Raji (cell line): ENCODE measurements around the gene TRAPPC8.

Source experiments
- POLR2A ChIP-seq: IDR thresholded peaks from 2 replicates; pipeline ENCODE4 v1.6.1; 2011; ENCODE audit warnings: low read depth, low read length, control low read depth; ENCODE audit not compliant: insufficient read depth

The TRAPPC8 gene

DNA sequence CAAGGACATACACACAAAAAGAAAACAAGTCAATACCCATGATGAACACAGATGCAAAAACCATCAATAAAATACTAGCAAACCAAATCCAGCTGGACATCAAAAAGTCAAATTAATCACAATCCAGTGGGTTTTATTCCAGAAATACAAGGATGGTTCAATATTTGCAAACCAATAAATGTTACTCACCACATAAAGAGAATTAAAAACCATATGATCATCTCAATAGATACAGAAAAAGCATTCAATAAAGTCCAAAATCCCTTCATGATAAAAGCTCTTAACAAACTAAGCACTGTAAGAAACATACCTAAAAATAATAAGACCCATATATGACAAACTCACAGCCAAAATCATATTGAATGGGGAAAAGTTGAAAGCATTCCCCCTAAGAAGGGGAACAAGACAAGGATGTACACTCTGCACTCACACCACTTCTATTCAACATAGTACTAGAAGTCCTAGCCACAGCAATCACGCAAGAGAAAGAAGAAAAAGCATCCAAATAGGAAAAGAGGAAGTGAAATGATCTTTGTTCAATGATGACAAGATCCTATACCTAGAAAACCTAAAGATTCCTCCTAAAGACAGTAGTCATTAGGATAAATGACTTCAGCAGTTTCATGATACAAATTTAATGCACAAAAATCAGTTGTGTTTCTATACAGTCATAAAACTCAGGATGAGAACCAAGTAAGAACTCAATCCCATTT, 62.6 kb downstream of the TRAPPC8 start:
- TF ChIP-seq POLR2A: no peak

DNA sequence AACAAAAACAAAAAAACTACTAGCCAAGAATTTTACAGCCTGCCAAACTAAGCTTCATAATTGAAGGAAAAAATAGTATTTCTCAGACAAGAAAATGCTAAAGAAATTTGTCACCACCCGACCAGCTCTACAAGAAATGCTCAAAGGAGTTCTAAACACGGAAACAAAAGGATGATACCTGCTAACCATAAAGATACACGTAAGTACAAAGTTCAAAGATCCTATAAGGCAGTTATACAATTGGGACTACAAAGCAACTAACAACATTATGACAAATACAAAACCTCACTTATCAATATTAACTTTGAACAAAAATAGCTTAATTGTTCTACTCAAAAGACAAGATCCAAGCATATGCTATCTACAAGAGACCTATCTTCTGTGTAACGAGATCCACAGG, 64.6 kb downstream of the TRAPPC8 start:
- no peak for TF ChIP-seq POLR2A

DNA sequence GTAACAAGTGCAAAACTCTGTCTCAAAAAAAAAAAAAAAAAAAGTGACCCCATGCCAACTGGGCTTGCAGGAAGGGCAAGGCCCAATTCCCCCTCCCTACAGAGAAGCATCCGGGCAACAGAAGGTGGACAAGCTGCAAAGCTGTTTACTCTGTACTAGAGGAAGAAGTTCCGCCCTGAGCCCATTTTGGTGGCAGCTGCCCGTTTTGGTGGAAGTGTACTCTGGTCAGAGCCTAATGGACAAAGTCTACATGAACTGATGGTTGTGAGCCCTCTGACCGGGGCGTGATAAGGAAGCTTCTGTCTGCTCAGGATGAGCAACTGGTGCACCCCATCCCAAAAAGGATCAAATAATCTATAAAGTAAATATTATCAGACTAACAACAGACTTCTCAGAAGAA, 65.0 kb downstream of the TRAPPC8 start:
- no peak for TF ChIP-seq POLR2A

DNA sequence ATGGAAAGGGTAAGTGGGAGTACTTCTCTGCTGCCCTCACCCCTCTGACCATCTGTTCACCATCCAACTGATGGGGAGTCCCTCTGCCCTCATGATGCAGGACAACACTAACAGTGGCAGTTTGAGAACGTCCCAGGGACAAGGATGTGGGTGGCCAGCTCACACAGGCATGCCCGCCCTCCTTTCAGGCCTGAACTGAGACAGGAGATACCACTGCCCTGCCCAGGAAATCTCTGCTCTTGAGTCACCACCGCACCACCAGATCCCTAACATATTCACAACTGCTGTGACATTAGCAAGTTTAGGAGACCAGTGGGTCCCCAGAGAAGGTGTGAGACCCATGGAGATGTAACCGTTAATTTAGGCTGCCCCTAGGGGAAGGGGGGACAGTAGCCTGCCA, 66.2 kb downstream of the TRAPPC8 start:
- no peak for TF ChIP-seq POLR2A

DNA sequence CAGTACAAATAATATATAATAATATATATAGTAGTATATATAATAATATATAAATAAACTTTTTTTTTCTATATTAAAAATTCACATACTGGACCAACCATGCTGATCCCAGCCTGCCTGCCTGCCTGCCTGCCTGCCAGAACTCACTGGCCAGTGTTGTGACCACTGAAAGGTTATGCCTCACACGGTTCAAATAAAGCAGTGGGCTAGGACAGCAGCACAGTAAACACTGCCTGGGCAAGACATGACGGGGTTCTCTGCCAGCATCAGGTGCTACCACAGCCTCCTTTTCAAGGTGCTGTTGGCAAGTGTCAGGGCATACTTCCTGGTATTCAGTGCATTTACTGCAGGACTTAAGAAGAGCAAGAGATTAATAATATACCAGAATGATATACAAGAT, 67.6 kb downstream of the TRAPPC8 start:
- TF ChIP-seq POLR2A: no peak

DNA sequence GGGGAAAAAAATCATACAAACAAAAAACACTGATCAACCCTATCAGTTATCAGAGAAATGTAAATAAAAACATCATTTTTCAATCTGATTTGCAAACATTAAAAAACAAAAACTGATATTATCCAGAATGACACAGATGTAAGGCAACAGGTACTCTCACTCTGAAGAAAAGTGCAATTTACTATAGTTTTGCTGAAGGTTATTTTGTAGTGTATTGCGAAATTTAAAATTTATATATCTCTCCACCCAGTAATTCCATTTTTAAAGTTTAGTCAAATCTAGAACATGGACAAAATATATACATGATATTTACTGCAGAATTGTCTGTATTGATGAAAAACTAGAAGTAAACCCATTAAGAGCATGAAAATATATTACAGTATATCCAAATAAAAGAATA, 79.8 kb downstream of the TRAPPC8 start:
- no peak for TF ChIP-seq POLR2A

DNA sequence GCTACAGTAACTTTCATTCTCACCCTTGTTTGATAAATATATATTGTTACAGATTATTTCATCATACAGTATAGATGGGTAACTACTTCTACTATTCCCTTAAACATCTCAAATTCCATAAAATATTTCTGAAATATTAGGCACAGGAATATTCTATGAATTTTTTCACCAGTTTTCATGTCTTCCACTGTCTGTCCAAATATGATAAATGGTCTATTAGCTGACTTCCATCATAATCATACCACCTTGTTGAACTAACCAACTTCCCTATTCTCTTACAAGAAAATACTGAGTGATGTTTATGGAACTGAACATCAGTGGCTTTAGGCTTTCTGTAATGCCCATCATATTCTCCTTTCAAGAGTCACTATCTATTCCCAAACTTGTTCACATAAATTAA, 82.4 kb downstream of the TRAPPC8 start:
- TF ChIP-seq POLR2A: no peak

DNA sequence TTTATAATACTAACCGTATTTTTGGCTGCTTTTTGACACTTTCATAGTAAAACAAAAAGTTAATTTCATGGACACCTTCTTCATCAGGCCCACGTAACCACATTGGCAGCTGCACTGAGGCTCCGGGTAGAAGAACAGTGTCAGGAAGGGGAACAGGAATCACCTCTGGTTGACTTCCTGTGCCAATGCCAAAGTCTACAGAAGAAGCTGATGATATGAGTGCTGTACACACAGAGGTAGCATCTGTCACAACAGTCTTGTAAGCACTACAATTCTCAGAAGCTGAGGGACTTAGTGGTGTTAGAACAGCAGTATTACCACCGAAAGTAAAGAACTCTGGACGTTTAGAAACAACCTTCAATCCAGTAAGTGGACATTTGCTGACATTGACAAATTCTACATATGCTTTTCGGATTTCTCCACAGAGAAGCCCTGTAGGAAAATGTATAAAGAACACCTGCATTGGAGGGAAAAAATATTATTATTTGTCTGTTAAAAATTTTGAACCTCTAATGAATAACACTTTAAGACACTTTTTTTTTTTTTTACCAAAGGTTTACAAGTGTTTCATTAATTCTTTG, 85.3 kb downstream of the TRAPPC8 start:
- TF ChIP-seq POLR2A: no peak

DNA sequence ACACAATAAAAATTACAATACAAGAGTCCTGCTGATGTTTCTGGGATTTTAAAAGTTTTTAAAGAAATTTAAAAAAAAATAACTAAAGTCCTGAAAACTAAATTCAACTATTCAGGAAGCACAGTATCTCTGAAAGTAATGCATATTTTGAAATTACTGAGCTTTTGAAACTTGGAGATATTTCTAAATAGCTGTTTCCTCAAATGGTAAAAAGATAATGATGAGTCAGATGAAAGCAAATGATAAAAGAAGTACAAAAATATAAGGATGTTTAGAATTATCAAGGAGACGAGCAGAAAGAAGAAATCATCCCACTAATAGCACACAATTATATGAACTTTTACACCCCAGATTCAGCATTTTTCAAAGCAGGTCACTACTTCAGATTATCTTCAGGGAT, 92.1 kb downstream of the TRAPPC8 start:
- no peak for TF ChIP-seq POLR2A

DNA sequence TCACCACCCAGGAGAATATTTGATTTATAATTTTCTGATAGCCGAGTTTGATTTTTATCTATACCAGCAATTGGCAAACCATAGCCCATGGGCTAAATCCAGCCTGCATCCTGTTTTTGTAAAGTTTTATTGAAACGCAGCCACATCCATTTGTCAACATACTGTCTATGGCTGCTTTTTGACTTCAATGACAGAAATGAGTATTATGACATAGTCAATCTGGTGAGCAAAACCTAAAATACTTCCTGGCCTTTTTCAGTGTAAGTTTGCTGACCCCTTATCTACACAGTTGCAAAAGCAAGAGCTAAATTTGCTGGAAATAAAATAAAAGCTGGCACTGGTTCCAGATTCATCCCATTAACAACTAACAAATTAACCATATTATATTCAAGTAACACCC, 102.4 kb downstream of the TRAPPC8 start:
- TF ChIP-seq POLR2A: no peak

DNA sequence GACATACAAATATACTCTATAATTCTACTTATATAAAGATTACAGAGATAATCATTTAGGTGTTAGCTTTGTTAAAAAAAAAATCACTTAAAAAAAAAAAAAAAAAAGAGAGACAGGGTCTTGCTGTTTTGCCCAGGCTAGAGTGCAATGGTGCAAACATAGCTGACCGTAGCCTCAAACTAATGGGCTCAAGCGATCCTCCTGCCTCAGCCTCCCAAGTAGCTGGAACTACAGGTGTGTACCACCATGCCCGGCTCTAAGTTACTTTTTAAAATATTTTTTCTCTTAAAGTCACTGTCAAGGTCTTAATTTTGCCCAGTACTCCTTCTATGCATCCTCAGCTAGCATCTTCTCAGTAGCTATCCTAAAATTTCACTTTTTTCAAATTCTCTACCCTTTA, 105.0 kb downstream of the TRAPPC8 start:
- no peak for TF ChIP-seq POLR2A

DNA sequence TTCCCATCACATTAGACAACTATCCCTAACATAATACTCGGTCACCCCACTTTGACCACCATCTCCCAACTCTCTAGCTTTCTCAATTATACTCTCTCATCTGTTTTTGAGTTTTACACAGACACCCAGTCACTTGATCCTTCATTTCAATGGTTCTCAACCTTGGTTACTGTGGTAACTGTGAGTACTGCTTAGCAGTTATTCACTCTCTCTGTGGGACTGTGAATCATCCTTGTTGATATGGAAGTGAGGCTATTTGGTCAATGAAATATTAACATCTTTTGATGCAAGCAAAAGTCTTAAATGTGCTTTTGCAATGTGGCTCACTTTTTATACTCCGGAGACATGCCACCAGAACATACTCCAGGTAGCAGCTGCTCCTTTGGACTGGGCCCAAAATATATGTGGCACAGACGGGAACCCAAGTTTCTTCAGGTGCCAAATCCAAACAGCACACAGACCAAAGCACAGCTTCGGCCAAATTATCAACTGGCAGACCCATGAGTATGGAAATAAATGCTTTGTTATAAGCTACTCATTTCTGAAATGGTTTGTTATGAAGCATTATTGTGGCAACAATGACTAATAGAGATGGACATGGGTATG, 107.3 kb downstream of the TRAPPC8 start:
- TF ChIP-seq POLR2A: no peak

DNA sequence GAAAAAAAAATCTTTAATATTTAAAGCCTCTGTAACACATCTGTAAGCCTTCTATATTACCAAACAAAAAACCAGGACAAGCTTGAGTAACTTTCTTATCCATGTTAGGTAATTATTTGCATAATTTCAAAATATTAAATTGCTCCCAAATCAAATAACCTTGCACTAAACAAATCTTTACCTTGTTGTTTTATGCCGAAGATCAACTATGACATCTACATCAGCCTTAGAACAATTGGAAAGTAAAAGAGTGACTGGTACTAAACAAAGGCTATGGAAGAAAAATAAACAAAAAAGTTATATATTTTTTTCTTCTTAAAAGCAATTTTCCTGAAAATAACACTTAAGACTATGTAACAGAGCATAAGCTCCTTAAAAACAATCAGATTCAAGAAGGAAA, 111.0 kb downstream of the TRAPPC8 start:
- TF ChIP-seq POLR2A: no peak

DNA sequence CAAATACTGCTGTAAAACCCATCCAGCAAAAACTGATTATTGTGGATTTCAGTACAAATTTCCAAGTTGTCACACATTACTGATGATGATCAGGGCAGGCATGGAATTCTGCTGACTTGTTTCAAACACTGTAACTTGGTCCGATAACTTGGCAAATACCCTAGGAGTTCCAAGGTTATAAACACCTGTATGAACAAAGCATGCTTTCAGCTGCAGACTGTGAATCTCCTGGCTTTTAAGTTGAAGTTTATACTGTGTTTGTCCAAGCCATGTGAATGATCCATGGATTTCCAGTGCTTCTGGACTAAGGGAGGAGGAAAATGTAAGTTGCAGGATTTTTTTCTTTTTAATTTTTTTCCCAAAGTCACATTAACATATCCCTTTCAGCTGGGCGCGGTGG, 112.2 kb downstream of the TRAPPC8 start:
- TF ChIP-seq POLR2A: no peak

DNA sequence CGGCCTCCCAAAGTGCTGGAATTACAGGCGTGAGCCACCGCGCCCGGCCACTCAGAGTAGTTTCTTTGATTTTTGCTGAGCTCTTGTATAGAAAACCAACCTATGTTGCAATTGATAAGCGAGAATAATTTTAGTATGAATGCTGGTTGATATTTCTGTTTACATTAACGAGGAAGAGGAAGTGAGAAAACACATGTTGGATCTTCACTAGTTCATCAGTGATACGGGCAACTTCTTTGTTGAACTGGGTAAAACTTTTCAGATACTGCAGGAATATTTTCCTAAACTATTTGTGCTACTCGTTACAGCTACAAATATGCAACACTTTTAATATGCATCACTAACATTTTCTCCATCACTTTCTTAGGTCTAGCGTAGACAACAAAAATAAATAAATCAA, 114.3 kb downstream of the TRAPPC8 start:
- TF ChIP-seq POLR2A: no peak

DNA sequence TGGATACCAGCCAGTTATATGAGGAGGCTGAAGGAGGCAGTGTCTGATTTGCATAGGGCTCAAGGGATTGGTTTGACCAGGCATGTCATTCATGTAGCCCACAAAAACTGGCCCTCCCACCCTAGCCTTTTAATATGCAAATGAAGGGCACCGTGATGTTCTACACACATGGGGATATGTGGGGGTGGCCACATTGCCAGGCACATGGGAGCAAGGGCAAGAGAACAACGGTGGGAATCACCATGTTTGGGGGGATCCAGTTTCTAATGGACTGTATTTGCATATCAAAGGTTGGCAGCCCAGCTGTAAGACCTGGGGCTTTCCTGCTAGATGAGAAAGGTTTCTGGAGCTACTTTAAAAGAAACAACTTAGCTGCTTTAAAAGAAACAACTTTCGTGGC, 117.2 kb downstream of the TRAPPC8 start:
- TF ChIP-seq POLR2A: no peak
